ENCODE measurements around the gene ACSM6.

DNA sequence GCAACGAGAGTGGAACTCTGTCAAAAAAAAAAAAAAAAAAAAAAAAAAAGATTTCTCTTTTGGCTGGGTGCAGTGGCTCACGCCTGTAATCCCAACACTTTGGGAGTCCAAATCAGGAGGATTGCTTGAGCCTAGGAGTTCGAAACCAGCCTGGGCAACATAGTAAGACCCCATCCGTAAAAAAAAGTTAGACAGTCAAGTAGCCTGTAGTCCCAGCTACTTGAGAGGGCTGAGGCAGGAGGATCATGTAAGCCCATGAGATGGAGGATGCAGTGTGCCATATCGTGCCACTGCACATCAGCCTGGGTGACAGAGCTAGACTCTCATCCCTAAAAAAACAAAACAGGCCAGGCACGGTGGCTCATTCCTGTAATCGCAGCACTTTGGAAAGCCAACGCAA is 71.5 kb downstream of the ACSM6 start:
- TF ChIP-seq POLR2A (IDR thresholded peaks at IDR 0.05; ENCODE audit: low read depth), result no peak
- no peak for TF ChIP-seq CTCF (IDR thresholded peaks at IDR 0.05)
- TF ChIP-seq POLR2AphosphoS5 (IDR thresholded peaks at IDR 0.05), result no peak
- TF ChIP-seq EP300 (IDR thresholded peaks at IDR 0.05), result no peak
